CD4-positive, CD25-positive, alpha-beta regulatory T cell (primary cell): ENCODE data around the gene CDCA7L. TPM values are rescaled to one million over a fixed set of nuclear protein-coding genes. Genes with fewer than 3 reads are reported as not detected.

Experiments used
- ATAC-seq, 2 donors: fragments of 150-1000 bp; cut with Tn5 transposase; one replicate each; pipeline ENCODE4 v1.10.0; 2021; ENCODE audit warnings: low read depth in 2 of 2, moderate number of reproducible peaks in 2 of 2, moderate library complexity in 1 of 2
- DNase-seq, 3 donors: peaks; one replicate each; pipeline versions ENCODE4 v3.0.0 to v3.0.0-alpha.2; 2012 to 2022; ENCODE audit warnings: mixed read lengths in 1 of 3
- H3K27ac ChIP-seq: one replicate; pipeline ENCODE4 v1.7.0; 2013; ENCODE audit warnings: mild to moderate bottlenecking, low read length; ENCODE audit not compliant: insufficient read depth, poor library complexity, severe bottlenecking
- H3K27me3 ChIP-seq: one replicate; pipeline ENCODE4 v1.7.0; 2013; ENCODE audit warnings: low read length; ENCODE audit not compliant: control insufficient read depth, insufficient read depth
- H3K36me3 ChIP-seq: one replicate; pipeline ENCODE4 v1.7.0; 2013; ENCODE audit warnings: mild to moderate bottlenecking, low read length, moderate library complexity; ENCODE audit not compliant: control insufficient read depth, insufficient read depth
- H3K4me1 ChIP-seq: 2 replicates; pipeline ENCODE4 v1.7.0; 2013; ENCODE audit warnings: mild to moderate bottlenecking, low read length; ENCODE audit not compliant: insufficient read depth, control insufficient read depth, poor library complexity, severe bottlenecking
- H3K4me3 ChIP-seq: one replicate; pipeline ENCODE4 v1.7.0; 2013; ENCODE audit warnings: low read depth, mild to moderate bottlenecking, low read length, moderate library complexity
- H3K9me3 ChIP-seq, 2 experiments: 1 replicate in 1 of 2; 2 replicates in 1 of 2; pipeline ENCODE4 v1.7.0; 2013; ENCODE audit warnings: low read length in 2 of 2, mild to moderate bottlenecking in 1 of 2, moderate library complexity in 1 of 2; ENCODE audit not compliant: control insufficient read depth in 2 of 2
- H3K27ac Mint-ChIP-seq, 3 donors: one replicate each; pipeline ENCODE4 v1.8.0; 2020 to 2022; ENCODE audit warnings: mild to moderate bottlenecking in 3 of 3, mixed read lengths in 3 of 3, moderate library complexity in 2 of 3
- H3K27me3 Mint-ChIP-seq: one replicate; pipeline ENCODE4 v1.8.0; 2022; ENCODE audit warnings: mild to moderate bottlenecking, mixed read lengths
- H3K36me3 Mint-ChIP-seq: one replicate; pipeline ENCODE4 v1.8.0; 2020; ENCODE audit warnings: mixed read lengths
- H3K4me1 Mint-ChIP-seq, 4 donors: one replicate each; pipeline ENCODE4 v1.8.0; 2020 to 2022; ENCODE audit warnings: mixed read lengths in 4 of 4, mild to moderate bottlenecking in 1 of 4
- H3K4me3 Mint-ChIP-seq, 4 donors: one replicate each; pipeline ENCODE4 v1.8.0; 2020 to 2022; ENCODE audit warnings: mild to moderate bottlenecking in 4 of 4, mixed read lengths in 4 of 4, moderate library complexity in 3 of 4
- H3K9me3 Mint-ChIP-seq, 7 donors: one replicate each; pipeline ENCODE4 v1.8.0; 2020 to 2022; ENCODE audit warnings: mixed read lengths in 7 of 7, mild to moderate bottlenecking in 3 of 7, moderate library complexity in 2 of 7
- polyA plus RNA-seq, 4 donors: library from polyadenylated mRNA; unstranded; fragments of 300-500 nt; fragmentation: Illumina TruSeq; gene quantifications; one replicate each; pipeline ENCODE4 v1.2.3, GENCODE V29; 2021
- total RNA-seq: library from RNA; stranded (reverse); gene quantifications from one replicate; pipeline ENCODE4 v1.2.3, GENCODE V29; 2022

Gene CDCA7L
- total and polyA plus RNA-seq, 5 donors from 2014 or later = 8.3 to 33.1 (median 22.8) TPM

DNA sequence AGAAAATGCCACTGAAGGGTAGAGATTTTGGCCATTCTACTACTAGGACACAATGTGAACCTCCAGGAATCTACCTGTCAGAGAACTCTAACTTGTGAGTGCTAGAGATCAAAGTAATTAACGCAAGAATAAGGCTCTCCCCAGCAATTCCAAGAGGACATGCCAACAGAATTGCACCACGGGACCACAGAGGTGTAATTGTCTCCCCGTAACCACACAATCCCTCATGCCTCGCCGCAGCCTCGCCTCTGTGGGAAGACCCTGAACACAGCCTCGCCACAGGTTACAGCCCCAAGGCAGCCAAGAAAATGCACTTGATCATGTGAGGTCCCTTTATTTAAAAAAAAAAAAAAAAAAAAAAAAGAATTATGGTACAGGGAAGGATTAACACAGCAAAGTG, 29.5 kb downstream of the CDCA7L start:
- Mint-ChIP-seq H3K4me1 (peaks cover 0 to 7% (median 0%) of the 10 kb centered on the region in 4 donors), H3K27ac (no peak overlapping the region), H3K27me3 (no peaks in the 10 kb centered on the region), H3K9me3 (peaks cover 0 to 1% (median 0%) of the 10 kb centered on the region in 7 donors), H3K4me3 (no peak overlapping the region), H3K36me3 (peaks cover 24% of the 10 kb centered on the region)
- Histone ChIP-seq H3K27me3 (no peaks in the 10 kb centered on the region), H3K27ac (no peak overlapping the region), H3K4me1 (no peaks in the 10 kb centered on the region), H3K9me3 (no peaks in the 10 kb centered on the region), H3K36me3 (peaks cover 3% of the 10 kb centered on the region), H3K4me3 (no peak overlapping the region)
- DNase-seq (no peak), ATAC-seq (no peak)

DNA sequence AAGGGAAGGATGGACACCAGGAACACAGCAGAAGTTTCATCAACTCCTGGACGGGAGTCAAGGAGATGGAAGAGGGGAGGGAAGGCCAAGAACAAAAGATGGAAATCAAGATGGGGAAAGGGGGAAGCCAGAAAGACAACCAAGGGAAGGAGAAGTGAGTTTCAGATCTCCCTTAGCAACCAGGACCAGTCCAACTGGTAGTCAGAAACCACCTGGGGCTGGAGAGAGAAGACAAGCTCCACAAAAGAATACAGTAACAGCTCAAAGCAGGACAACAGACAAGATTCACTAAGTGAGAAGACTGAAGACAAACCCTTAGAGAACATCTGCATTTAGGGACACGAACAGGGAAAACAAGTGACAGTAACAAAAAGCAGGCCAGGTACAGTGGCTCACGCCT, 30.6 kb downstream of the CDCA7L start:
- peaks cover 0 to 4% (median 0%) of the 10 kb centered on the region in 4 donors for H3K4me1 Mint-ChIP-seq
- ATAC-seq (no peak), DNase-seq (no peak)
- no peaks in the 10 kb centered on the region for H3K4me1 ChIP-seq
- peaks cover 0 to 1% (median 0%) of the 10 kb centered on the region in 7 donors for H3K9me3 Mint-ChIP-seq
- H3K4me3 Mint-ChIP-seq = no peak overlapping the region
- H3K9me3 ChIP-seq = no peaks in the 10 kb centered on the region
- peak overlapping the region in 1 of 3 donors; percentile 42 for H3K27ac Mint-ChIP-seq
- H3K27me3 ChIP-seq = no peaks in the 10 kb centered on the region
- no peak overlapping the region for H3K4me3 ChIP-seq
- no peak overlapping the region for H3K27ac ChIP-seq
- peaks cover 3% of the 10 kb centered on the region for H3K36me3 ChIP-seq
- H3K27me3 Mint-ChIP-seq = no peaks in the 10 kb centered on the region
- peaks cover 24% of the 10 kb centered on the region for H3K36me3 Mint-ChIP-seq

DNA sequence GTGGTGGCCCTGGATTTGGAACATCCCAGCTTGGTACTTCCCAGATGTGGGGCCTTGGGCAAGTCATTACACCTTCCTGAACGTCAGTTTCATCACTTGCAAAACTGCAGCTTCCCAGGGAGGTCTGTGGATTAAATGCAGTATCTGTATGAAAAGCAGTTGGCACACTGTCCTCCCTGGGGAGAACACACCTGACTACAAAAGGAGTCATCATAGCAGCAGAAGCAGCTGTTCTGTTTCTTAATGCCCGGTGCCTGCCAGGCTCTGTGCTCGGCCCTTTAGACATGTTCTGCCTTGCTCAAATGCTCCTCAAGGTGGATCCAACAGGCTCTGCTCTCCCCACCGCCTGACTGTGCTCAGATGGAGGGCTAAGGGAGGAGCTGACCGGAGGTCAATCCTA, 31.0 kb downstream of the CDCA7L start:
- Mint-ChIP-seq H3K4me1 (peaks cover 0 to 3% (median 0%) of the 10 kb centered on the region in 4 donors), H3K4me3 (no peak overlapping the region), H3K9me3 (peaks cover 0 to 1% (median 0%) of the 10 kb centered on the region in 7 donors), H3K27me3 (no peaks in the 10 kb centered on the region), H3K27ac (peak overlapping the region in 1 of 3 donors; percentile 42), H3K36me3 (peaks cover 25% of the 10 kb centered on the region)
- no peak overlapping the region for H3K27ac ChIP-seq
- no peaks in the 10 kb centered on the region for H3K27me3 ChIP-seq
- H3K4me3 ChIP-seq = no peak overlapping the region
- H3K4me1 ChIP-seq = no peaks in the 10 kb centered on the region
- no peak for DNase-seq
- no peak for ATAC-seq
- no peaks in the 10 kb centered on the region for H3K9me3 ChIP-seq
- H3K36me3 ChIP-seq = peaks cover 3% of the 10 kb centered on the region

DNA sequence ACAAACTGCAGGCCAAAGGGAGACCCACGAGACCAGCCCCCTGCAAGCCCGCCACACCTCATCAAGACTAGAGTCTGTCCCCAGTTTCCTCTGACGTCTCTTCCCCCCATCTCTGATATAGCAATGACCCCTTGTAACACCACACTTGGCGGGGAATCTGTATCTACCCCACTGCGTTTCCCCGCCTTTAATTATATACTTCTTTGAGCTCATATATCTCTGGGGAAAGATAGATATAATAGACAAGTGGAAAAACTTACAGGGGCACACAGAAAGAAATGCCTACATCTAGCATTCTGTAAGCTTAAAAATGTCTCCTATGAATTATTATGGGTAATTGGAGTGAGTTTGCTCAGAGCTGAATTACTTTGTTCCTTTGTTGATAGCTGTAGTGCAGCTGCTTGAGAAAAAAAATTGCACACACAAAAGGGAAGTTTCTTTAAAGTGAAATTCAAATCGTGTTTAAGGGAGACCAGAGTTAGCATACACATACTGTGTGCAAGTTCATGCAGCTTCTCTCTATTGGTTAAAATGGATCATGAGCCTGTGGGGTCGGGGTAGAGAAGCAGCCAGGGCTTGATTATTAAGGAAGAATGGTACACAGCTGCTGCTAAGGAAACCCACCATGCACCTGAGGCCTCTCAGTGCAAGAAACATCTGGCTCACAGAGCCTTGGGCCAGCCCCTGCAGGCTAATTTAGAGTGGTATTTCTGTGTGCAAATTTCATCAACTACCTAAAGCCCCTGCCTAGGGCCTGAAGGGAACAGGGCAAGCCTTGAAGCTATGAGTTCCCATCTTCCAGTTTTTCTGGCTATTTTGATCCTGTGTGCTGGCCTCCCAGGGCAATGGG, 32.5 kb downstream of the CDCA7L start:
- peaks cover 35% of the 10 kb centered on the region for H3K36me3 Mint-ChIP-seq
- H3K4me1 ChIP-seq = no peaks in the 10 kb centered on the region
- no peak for DNase-seq
- no peaks in the 10 kb centered on the region for H3K27me3 Mint-ChIP-seq
- no peak overlapping the region for H3K4me3 Mint-ChIP-seq
- H3K27ac ChIP-seq = no peak overlapping the region
- no peaks in the 10 kb centered on the region for H3K9me3 ChIP-seq
- peaks cover 3% of the 10 kb centered on the region for H3K36me3 ChIP-seq
- H3K4me3 ChIP-seq = no peak overlapping the region
- H3K9me3 Mint-ChIP-seq = no peaks in the 10 kb centered on the region
- H3K27ac Mint-ChIP-seq = peak overlapping the region in 1 of 3 donors; percentile 17
- no peaks in the 10 kb centered on the region for H3K27me3 ChIP-seq
- no peaks in the 10 kb centered on the region for H3K4me1 Mint-ChIP-seq
- ATAC-seq = no peak

DNA sequence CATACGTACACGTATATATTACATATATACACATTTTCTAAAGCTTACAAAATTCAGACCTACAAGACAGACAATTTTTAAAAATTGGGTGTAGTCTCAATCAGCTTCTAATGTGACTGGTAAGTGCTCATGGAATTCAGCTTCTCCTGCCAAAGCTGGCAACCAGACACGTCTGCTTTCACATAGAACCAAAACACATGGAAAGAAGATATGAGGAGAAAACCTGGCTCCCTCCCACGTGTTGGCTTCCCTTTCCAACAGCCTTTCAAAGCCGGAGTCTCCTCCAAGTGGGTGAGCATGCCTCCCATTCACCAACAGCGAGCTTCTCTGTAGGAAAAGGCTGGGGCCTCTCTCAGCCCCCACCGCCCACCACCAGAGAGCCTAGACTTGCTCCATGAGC, 33.4 kb downstream of the CDCA7L start:
- no peak for ATAC-seq
- H3K4me1 Mint-ChIP-seq = no peaks in the 10 kb centered on the region
- no peak overlapping the region for H3K27ac Mint-ChIP-seq
- H3K4me3 Mint-ChIP-seq = no peak overlapping the region
- no peaks in the 10 kb centered on the region for H3K27me3 ChIP-seq
- no peaks in the 10 kb centered on the region for H3K9me3 Mint-ChIP-seq
- H3K4me3 ChIP-seq = no peak overlapping the region
- H3K27me3 Mint-ChIP-seq = no peaks in the 10 kb centered on the region
- peaks cover 38% of the 10 kb centered on the region for H3K36me3 Mint-ChIP-seq
- peaks cover 3% of the 10 kb centered on the region for H3K36me3 ChIP-seq
- H3K9me3 ChIP-seq = no peaks in the 10 kb centered on the region
- no peaks in the 10 kb centered on the region for H3K4me1 ChIP-seq
- no peak overlapping the region for H3K27ac ChIP-seq
- no peak for DNase-seq

DNA sequence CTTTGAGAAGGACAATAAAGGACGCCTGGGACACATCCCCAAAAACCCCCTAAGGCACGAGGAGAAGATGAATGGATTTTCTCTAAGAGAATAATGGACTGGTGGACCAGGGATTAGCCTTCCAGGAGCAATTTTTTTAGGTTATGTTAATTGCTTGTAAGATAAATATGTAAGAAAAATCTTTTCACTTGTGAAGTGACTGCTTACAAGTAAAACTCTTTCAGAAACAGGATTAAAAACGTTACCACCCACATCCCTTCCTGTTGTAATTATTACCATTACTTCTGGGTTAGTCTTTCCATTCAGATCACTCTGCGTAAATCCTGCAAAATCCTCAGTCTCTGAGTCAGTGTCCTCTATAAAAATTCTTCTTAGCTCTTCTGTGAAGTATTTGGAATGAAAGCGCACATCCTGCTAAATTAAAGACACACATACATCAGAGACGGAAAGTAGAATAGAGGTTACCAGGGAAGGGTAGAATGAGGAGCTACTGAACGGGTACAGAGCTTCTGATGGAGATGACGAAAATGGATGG, 34.3 kb downstream of the CDCA7L start:
- no peaks in the 10 kb centered on the region for H3K9me3 ChIP-seq
- Mint-ChIP-seq H3K36me3 (peaks cover 38% of the 10 kb centered on the region), H3K27me3 (no peaks in the 10 kb centered on the region), H3K9me3 (no peaks in the 10 kb centered on the region), H3K27ac (no peak overlapping the region), H3K4me1 (no peaks in the 10 kb centered on the region), H3K4me3 (no peak overlapping the region)
- no peaks in the 10 kb centered on the region for H3K27me3 ChIP-seq
- DNase-seq = no peak
- ATAC-seq = no peak
- H3K36me3 ChIP-seq = peaks cover 3% of the 10 kb centered on the region
- H3K27ac ChIP-seq = no peak overlapping the region
- H3K4me1 ChIP-seq = no peaks in the 10 kb centered on the region
- no peak overlapping the region for H3K4me3 ChIP-seq

DNA sequence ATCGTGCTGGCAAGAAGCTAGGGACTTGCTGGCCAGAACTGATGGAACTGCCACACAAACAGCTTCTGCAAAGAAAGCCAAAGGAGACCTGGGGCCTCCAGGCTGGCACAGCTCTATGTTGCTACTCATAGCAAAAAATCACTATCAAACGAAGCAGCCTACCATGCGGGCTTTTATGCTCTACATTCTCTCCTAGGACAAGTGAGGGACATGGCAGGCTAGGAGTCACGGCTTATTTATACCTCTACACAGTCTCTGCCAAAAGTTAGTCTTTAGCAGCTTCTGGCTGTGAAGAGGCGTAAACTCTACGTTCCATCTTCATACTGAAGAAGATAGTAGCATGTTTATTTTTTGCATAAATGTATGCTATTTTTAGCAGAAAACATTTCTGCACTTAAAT, 35.4 kb downstream of the CDCA7L start:
- Histone ChIP-seq H3K4me3 (no peak overlapping the region), H3K27me3 (no peaks in the 10 kb centered on the region), H3K9me3 (no peaks in the 10 kb centered on the region), H3K27ac (no peak overlapping the region), H3K36me3 (peaks cover 3% of the 10 kb centered on the region), H3K4me1 (no peaks in the 10 kb centered on the region)
- no peaks in the 10 kb centered on the region for H3K4me1 Mint-ChIP-seq
- H3K36me3 Mint-ChIP-seq = peaks cover 41% of the 10 kb centered on the region
- no peaks in the 10 kb centered on the region for H3K27me3 Mint-ChIP-seq
- DNase-seq = no peak
- no peaks in the 10 kb centered on the region for H3K9me3 Mint-ChIP-seq
- no peak for ATAC-seq
- no peak overlapping the region for H3K4me3 Mint-ChIP-seq
- no peak overlapping the region for H3K27ac Mint-ChIP-seq

DNA sequence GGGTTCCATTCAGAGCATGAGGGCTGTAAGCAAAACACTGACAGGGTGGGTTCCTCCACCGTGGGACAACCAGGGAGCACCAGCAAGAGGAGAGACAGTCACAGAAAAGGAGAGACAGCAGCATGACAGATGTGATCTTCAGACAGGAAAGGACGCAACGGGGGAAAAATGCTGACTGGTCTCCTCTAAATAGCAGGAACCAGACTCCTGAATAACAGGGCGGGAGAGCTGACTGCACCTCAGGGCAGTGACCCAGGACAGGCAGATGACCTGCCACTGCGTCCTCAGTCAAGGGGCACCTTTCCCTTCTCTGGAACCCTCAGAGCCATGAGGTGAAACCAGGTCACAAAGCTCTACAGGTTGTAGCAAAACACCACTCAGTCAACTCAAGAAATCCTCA, 37.0 kb downstream of the CDCA7L start:
- H3K9me3 Mint-ChIP-seq = no peaks in the 10 kb centered on the region
- no peaks in the 10 kb centered on the region for H3K9me3 ChIP-seq
- H3K27ac Mint-ChIP-seq = no peak overlapping the region
- DNase-seq (no peak), ATAC-seq (no peak)
- no peak overlapping the region for H3K27ac ChIP-seq
- H3K4me1 ChIP-seq = no peaks in the 10 kb centered on the region
- H3K27me3 Mint-ChIP-seq = no peaks in the 10 kb centered on the region
- H3K36me3 Mint-ChIP-seq = peaks cover 32% of the 10 kb centered on the region
- no peaks in the 10 kb centered on the region for H3K27me3 ChIP-seq
- no peak overlapping the region for H3K4me3 Mint-ChIP-seq
- no peaks in the 10 kb centered on the region for H3K36me3 ChIP-seq
- H3K4me3 ChIP-seq = no peak overlapping the region
- no peaks in the 10 kb centered on the region for H3K4me1 Mint-ChIP-seq
